ENCODE measurements around the gene AFAP1.

Gene AFAP1

GRCh38 chr4:7781366-7781765 is 158.3 kb downstream of the AFAP1 start:
- CTCF ChIA-PET = no interaction called here
- POLR2A ChIA-PET = no interaction called here
- no peak for TF ChIP-seq TARDBP (IDR thresholded peaks at IDR 0.05)
- no peak for TF ChIP-seq BHLHE40 (IDR thresholded peaks at IDR 0.05; ENCODE audit: borderline replicate concordance)
- no peak for TF ChIP-seq ZNF384 (IDR thresholded peaks at IDR 0.05)
- no peak for TF ChIP-seq FOXA1 (IDR thresholded peaks at IDR 0.05)
- no peak for TF ChIP-seq CTBP1 (IDR thresholded peaks at IDR 0.05; ENCODE audit: borderline replicate concordance)
- TF ChIP-seq L3MBTL2 (conservative IDR thresholded peaks at IDR 0.05) = no peak
- TF ChIP-seq ELF4 (IDR thresholded peaks at IDR 0.05) = no peak
- no peak for TF ChIP-seq FOXM1 (IDR thresholded peaks at IDR 0.05; ENCODE audit: borderline replicate concordance)
- no peak for TF ChIP-seq FOXK2 (IDR thresholded peaks at IDR 0.05)
- no peak for TF ChIP-seq SUZ12 (IDR thresholded peaks at IDR 0.05)
- TF ChIP-seq NFRKB (IDR thresholded peaks at IDR 0.05) = no peak
- TF ChIP-seq, protein P1, sequence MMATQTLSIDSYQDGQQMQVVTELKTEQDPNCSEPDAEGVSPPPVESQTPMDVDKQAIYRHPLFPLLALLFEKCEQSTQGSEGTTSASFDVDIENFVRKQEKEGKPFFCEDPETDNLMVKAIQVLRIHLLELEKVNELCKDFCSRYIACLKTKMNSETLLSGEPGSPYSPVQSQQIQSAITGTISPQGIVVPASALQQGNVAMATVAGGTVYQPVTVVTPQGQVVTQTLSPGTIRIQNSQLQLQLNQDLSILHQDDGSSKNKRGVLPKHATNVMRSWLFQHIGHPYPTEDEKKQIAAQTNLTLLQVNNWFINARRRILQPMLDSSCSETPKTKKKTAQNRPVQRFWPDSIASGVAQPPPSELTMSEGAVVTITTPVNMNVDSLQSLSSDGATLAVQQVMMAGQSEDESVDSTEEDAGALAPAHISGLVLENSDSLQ (IDR thresholded peaks at IDR 0.05) = no peak
- TF ChIP-seq ARNT (IDR thresholded peaks at IDR 0.05) = no peak
- TF ChIP-seq HDGF (IDR thresholded peaks at IDR 0.05; ENCODE audit: borderline replicate concordance) = no peak
- no peak for DNase-seq (ENCODE audit: extremely low spot score)

DNA sequence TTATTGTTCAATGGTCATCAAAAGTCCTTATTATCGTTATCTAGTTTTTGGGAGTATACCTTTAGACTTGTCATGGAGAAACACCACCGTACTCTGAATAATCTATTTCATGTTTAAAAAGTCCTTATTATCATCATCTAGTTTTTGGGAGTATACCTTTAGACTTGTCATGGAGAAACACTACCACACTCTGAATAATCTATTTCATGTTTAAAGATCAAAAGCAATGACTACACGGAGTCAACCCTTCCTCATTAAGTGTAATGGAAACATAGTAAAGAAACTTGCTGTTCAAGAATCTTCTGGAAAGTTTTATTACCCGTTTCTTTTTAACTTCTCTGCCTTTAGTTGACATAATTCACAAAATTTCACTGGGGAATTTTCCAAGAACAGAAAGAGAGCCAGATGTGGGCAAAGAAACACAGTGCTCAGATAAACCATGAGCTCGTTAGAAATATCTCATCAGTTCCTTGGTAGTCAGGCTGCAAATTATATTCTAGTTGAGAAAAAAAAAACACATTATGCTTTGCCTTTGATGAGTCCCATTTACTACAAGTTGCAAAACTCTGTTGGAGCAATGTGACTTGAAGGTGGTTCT is 158.8 kb downstream of the AFAP1 start:
- ChIA-PET POLR2A (no interaction called here), CTCF (no interaction called here)
- TF ChIP-seq SP1 (IDR thresholded peaks at IDR 0.05) (no peak), TARDBP (IDR thresholded peaks at IDR 0.05) (no peak), LEF1 (IDR thresholded peaks at IDR 0.05; ENCODE audit: borderline replicate concordance) (no peak), SUZ12 (IDR thresholded peaks at IDR 0.05) (no peak), ARNT (IDR thresholded peaks at IDR 0.05) (no peak), ZNF384 (IDR thresholded peaks at IDR 0.05) (no peak), CTBP1 (IDR thresholded peaks at IDR 0.05; ENCODE audit: borderline replicate concordance) (no peak), FOXK2 (IDR thresholded peaks at IDR 0.05) (no peak), FOXA1 (IDR thresholded peaks at IDR 0.05) (no peak), ELF4 (IDR thresholded peaks at IDR 0.05) (no peak), BHLHE40 (IDR thresholded peaks at IDR 0.05; ENCODE audit: borderline replicate concordance) (no peak)
- no peak for DNase-seq (ENCODE audit: extremely low spot score)

DNA sequence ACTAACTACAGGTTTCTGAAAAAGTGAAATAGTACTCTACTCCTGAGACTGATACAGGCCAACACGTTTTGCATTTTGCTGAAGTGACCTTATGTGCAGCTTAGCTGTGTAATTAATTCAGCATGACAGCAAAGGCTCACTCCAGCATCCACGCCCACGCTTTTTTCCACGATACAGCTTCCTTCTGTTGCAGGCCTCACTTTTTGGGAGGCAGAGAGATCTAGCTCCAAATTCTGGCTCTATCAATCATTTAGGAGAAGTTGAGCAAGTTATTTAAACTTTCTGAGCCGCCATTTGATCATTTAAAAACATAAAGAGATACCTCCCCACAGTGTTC is 160.3 kb downstream of the AFAP1 start:
- CTCF ChIA-PET = no interaction called here

DNA sequence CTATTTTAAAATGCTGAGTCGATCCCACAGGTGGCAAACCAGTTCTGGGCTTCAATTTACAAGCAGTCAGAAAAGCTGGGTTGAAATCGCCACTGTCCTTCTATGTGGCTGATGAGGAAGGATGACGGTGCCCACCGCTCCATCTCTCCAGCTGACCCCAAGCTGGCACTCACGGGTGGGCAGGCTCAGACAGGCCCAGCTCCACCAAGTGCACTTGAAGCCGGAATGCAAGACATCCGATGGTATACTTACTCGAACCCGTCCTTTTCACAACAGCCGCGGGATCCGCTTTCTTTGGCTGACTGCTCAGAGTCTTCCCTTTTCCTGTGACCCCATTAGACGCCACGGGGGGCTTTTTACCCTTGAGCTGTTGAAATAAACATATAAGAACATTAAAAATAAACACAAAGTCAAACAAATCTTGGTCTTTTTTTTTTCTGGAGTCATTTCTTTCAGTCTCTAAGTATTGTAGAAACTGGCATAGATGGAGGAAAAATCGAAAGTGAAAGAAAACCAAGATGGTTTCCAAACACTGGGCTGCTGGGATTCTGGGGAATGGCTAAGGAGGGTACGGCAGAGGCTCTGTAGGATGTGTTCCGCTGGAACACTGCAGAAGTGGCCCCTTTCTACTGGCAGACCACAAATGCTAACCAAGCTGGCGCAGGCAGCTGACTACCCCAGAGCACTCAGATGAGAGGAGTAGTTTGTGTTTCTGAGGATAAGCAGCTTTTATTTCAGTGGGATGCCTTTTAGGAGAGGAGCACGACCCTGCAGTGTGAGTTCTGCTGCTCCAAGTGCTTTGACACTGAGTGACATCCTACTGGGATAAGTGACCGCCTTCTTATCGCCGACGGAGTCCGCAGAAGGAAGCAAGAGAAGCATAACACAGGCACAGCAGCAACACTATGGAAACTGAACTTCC is 160.9 kb downstream of the AFAP1 start:
- no peak for TF ChIP-seq FOXK2 (IDR thresholded peaks at IDR 0.05)
- no peak for TF ChIP-seq ARNT (IDR thresholded peaks at IDR 0.05)
- TF ChIP-seq CTBP1 (IDR thresholded peaks at IDR 0.05; ENCODE audit: borderline replicate concordance) = no peak
- TF ChIP-seq L3MBTL2 (conservative IDR thresholded peaks at IDR 0.05) = no peak
- no peak for TF ChIP-seq BHLHE40 (IDR thresholded peaks at IDR 0.05; ENCODE audit: borderline replicate concordance)
- TF ChIP-seq SP1 (IDR thresholded peaks at IDR 0.05) = no peak
- TF ChIP-seq, protein P1 (IDR thresholded peaks at IDR 0.05) = no peak
- no peak for DNase-seq (ENCODE audit: extremely low spot score)
- CTCF ChIA-PET = no interaction called here
- POLR2A ChIA-PET = no interaction called here

More for the DNA sequence above, 160.3 kb downstream of the AFAP1 start:
- TF ChIP-seq FOXK2 (IDR thresholded peaks at IDR 0.05) (no peak), CTBP1 (IDR thresholded peaks at IDR 0.05; ENCODE audit: borderline replicate concordance) (no peak), LEF1 (IDR thresholded peaks at IDR 0.05; ENCODE audit: borderline replicate concordance) (no peak), NFRKB (IDR thresholded peaks at IDR 0.05) (no peak), SP1 (IDR thresholded peaks at IDR 0.05) (no peak), ARNT (IDR thresholded peaks at IDR 0.05) (no peak), ELF4 (IDR thresholded peaks at IDR 0.05) (no peak), BHLHE40 (IDR thresholded peaks at IDR 0.05; ENCODE audit: borderline replicate concordance) (no peak)
- POLR2A ChIA-PET = no interaction called here
- no peak for DNase-seq (ENCODE audit: extremely low spot score)

DNA sequence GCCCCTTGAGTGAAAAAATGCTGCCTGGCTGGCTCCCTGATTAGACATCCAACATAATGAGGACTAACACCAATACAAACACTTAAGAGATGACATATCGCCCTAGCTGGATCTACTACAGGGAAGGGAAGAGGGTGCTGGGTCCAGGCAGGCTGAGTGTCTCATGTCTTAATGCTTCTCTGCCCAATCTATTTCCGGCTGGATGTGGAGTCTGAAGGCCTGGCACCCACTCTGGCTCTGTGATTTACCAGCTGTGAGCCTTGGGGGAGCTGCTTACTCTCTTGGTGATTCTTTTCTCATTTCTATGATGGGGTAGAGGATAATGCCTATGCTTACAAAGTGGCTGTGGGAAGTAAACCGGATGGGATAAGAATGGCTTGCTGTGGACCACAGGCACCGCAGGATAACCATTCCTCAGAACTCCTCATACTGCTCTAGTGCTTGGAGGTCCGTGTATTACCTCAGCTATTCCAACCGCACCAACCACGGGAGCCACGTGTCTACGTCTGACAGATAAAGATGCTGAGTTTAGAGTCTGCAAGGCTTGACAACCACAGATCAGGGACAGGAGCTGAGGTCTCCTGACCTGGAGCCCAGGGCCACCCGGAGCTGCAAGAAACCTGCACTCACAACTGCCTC is 161.7 kb downstream of the AFAP1 start:
- TF ChIP-seq TARDBP (IDR thresholded peaks at IDR 0.05) = no peak
- no peak for TF ChIP-seq ELF4 (IDR thresholded peaks at IDR 0.05)
- no peak for TF ChIP-seq HDGF (IDR thresholded peaks at IDR 0.05; ENCODE audit: borderline replicate concordance)
- no peak for DNase-seq (ENCODE audit: extremely low spot score)
- POLR2A ChIA-PET = no interaction called here
- CTCF ChIA-PET = no interaction called here

GRCh38 chr4:7777017-7777710 is 162.5 kb downstream of the AFAP1 start:
- CTCF ChIA-PET = no interaction called here

More at GRCh38 chr4:7777017-7777710, 162.5 kb downstream of the AFAP1 start:
- POLR2A ChIA-PET = no interaction called here
- TF ChIP-seq SUZ12 (IDR thresholded peaks at IDR 0.05) = no peak
- no peak for TF ChIP-seq ELF4 (IDR thresholded peaks at IDR 0.05)
- no peak for TF ChIP-seq FOXM1 (IDR thresholded peaks at IDR 0.05; ENCODE audit: borderline replicate concordance)
- TF ChIP-seq SP1 (IDR thresholded peaks at IDR 0.05) = no peak
- no peak for DNase-seq (ENCODE audit: extremely low spot score)
